ENCODE data around the gene NPL. TPM values are rescaled to one million over a fixed set of nuclear protein-coding genes. Genes with fewer than 3 reads are reported as not detected.
A peak's percentile ranks its signal among the peaks of the same experiment; 100 is the strongest.

NPL gene
- total RNA-seq, 1 experiment from 2014 or later: 10.7 TPM

DNA sequence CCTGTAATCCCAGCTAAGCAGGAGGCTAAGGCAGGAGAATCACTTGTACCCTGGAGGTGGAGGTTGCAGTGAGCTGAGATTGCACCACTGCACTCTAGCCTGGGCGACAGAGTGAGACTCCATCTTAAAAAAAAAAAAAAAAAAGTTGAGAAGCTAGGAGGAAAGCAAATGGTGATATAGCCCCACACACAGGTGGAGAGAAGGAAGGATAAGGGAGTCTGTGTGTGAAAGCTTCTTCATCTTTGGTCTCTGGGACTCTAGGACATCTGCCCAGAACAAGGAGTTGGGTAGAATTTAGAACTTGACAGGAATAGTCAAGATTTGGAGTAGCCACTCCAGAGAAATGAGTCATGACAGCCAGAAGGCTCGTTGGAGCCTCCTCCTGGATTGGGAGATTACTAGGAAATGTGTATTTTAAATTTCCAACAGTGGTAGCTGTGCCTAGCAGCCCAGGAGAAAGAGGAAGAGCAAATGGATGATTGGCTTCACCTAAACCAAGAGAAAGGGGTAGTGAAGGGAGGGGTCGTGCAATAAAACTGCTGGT lies 19.9 kb downstream of the NPL start:
- no peak for DNase-seq (ENCODE audit: extremely low read depth, low read depth)

- DNase-seq (ENCODE audit: extremely low read depth, low read depth): no peak
These were observed 22.6 kb downstream of the NPL start for GRCh38 chr1:182811975-182812722.

DNA sequence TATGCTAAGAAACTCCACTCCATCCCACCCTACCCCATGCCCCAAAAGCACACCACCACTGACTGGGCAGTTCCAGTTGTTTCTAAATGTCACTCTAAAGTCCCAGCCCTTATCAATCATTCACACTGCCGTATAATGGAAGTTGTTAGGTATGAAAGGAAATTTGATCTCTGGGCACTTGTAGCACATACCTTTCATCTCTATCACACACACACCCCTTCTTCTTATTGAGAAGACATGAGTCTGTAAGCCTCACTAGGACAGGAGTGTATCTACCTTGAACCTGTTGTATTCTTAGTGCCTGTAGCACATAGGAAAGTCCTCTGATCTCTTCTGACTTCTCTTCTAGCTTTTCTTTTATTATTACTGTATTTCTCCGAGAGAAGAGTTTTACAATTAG lies 27.3 kb downstream of the NPL start:
- DNase-seq (ENCODE audit: extremely low read depth, low read depth): no peak

GRCh38 chr1:182817802-182818201 lies 28.2 kb downstream of the NPL start:
- no peak for DNase-seq (ENCODE audit: extremely low read depth, low read depth)

GRCh38 chr1:182823220-182823619 lies 33.6 kb downstream of the NPL start:
- DNase-seq (ENCODE audit: extremely low read depth, low read depth): no peak

DNA sequence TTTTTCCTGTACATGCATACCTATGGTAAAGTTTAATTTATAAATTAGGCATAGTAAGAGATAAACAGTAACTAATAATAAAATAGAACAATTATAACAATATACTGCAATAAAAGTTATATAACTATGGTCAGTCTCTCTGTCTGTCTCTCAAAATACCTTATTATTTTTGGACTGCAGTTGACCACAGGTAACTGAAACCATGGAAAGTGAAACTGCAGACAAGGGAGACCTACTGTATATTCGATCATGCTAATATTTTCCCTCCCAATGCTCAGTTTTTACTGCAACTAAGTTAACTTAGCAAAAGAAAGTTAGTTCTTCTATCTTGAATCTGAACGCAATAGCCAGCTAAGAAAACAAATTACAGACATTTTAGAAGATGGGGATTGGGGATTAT lies 37.3 kb downstream of the NPL start:
- no peak for DNase-seq (ENCODE audit: extremely low read depth, low read depth)

DNA sequence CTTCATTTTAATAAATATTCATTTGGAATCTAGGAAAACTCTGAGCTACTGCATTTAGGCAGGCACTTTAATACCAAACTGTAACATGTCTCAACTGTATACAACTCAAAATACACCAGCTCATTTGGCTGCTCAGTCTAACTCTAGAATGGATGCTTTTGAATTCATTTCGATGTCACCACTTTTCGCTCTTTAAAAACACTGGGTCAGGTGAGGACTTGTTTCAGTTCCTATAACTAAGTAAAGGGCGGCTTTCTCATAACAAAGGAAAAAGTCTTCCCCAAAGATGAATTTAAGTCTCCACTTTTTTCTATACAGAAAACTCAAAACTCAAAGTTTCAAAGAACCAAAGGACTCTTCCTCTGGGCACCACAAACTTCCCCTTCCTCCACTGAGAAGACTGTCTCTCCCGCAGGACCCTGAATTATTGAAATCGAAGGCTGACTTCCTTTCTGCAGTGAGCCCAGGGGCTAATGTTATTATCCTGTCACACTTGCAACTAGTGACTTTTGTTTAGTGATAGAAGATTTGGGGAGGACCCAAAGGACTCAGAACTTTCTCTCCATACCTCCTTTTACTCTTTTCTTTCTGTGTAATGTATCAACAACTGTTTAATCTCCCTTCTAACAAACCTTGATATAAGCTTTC lies 39.8 kb downstream of the NPL start:
- DNase-seq (ENCODE audit: extremely low read depth, low read depth): no peak

DNA sequence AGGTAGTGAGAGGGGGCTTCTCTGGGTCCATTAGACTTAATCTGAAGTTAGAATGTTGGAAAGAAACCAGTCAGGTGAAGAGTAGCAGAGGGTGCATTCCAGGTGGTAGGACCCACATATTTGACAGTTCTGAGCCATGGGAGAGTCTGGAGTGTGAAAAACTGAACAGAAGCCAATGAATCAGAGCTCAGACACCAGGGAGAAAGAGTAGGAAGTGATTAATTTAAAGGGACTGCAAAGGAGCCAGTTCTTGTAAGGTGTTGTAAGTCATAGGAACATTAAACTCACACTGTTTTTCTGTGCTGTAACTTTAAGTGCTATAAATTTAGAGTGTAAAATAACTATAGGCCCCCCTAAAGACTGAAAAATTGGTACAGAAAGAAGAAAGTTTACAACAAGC lies 43.7 kb downstream of the NPL start:
- DNase-seq (ENCODE audit: extremely low read depth, low read depth): no peak

- DNase-seq (ENCODE audit: extremely low read depth, low read depth): no peak
These were observed 44.8 kb downstream of the NPL start for GRCh38 chr1:182834326-182834725.

DNA sequence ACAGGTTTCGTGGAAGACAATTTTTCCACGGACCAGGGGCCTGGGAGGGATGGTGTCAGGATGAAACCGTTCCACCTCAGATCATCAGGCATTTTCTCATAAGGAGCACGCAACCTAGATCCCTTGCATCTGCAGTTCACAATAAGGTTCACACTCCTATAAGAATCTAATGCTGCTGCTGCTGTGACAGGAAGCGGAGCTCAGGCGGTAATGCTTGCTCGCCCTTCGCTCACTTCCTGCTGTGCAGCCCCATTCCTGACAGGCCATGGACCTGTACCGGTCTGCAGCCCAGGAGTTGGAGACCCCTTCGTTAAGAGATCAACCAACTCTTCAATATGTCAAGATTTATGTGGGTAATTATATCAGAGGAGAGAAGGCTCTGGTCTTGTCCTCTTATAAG lies 46.2 kb downstream of the NPL start:
- no peak for DNase-seq (ENCODE audit: extremely low read depth, low read depth)

DNA sequence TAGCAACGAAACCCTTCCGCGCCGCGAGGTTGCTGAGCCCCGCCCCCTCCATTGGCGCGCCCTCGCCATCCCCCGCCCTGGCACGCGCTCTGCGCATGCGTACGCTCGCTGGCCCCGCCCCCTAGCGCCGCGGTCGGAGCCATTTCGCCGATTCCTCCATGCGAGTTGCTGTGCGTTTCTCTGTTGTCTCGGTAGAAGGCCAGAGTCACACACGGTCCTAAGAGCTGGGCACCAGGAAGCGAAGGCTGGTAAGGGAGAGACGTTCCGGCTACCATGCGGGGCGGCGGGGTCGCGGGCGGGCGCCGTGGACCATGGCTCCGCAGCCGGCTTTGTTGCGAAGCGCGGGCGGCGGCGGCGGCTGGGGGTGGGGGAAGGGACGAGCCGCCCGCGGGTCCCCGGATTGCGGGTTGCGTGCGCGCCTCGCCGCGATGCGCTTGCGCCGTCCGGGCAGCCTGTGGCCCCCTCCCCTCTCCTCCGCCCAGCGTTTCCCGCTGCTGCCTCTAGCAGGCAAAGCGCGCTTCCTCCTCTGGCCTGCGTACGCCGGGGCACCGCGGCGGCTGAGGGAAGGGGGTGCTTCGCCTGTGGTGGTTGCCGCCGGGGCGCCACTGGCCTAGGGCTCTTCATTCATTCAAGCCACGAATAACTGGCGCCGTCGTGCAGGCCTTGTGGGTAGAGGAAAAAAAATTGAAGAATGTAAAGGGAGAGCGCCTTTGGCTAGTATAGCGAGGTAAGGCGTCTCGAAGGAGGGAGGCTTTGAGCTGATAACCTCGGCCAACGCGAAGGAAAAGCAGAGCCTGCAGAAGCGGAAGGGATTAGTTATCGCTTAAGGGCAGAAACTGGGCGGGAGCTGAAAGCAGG lies 49.9 kb downstream of the NPL start, which contains the start of gene DHX9:
TSS of gene DHX9 (plus strand) at position 139 of the 858 bp plus-strand sequence. CDS start 3,220 bp downstream, outside the sequence.
- peak; percentile 92 for DNase-seq (ENCODE audit: extremely low read depth, low read depth)

DNA sequence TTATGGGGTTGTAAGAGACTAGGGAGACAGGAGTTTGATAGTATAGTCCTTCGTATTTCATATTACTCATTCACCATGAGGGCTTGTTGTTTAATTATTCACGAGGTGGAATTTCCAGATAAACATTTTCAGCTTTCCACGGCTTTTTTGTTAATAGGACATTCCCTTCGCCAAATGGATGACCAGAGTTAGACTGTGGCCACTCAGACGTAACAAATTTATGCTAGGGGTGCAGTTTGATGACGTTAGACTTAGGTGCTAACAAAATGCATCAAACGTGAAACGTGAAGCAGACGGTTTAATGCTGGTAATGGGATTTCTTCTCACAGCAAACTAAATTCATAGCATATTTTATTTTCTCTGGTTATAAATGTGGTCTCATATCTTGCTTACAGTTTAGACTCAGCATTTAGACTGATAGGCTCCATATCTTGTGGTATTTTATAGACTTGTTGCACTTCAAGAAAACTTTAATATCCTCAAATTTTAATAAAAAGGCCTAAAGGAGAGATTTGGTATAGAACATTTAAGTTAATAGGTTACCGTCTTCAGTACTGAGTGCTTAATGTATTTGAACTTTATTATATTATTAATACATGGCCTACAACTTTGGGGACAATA lies 51.9 kb downstream of the NPL start:
- DNase-seq (ENCODE audit: extremely low read depth, low read depth): peak; percentile 32

DNA sequence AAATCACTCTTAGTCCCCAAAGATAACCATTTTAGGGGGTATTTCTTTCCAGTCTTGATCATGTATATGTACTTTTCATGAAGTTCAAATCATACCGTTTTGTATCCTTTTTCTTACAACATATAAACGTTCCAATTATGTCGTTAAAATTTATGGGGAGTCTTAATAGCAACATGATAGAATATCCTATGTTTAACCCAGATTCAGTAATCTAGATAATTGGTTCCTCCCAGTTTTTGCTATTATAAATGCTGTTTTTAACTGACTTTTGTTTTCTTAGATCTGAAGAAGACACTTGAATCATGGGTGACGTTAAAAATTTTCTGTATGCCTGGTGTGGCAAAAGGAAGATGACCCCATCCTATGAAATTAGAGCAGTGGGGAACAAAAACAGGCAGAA lies 52.7 kb downstream of the NPL start:
- no peak for DNase-seq (ENCODE audit: extremely low read depth, low read depth)

DNA sequence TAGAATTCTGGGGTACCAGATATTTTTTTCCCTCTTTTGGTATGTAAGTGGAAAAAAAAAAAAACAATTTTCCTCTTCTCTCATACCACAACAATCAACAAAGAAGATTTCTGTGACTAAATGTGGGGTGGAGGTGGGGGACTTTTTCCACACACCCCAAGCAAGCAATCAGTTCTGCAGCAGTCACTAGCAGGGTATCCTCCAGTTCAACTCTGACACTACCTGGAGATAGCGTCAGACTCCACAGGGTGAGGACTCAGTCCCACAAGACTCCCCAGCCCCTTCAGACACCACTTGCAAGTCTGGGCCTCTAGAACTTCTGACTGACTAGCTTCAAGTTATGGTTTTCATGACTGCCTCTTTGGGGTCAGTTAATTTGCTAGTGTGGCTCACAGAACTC lies 55.8 kb downstream of the NPL start:
- DNase-seq (ENCODE audit: extremely low read depth, low read depth): no peak

GRCh38 chr1:182845894-182846293 lies 56.3 kb downstream of the NPL start:
- DNase-seq (ENCODE audit: extremely low read depth, low read depth): no peak

GRCh38 chr1:182847105-182847504 lies 57.5 kb downstream of the NPL start:
- no peak for DNase-seq (ENCODE audit: extremely low read depth, low read depth)

- no peak for DNase-seq (ENCODE audit: extremely low read depth, low read depth)
These were observed 59.2 kb downstream of the NPL start for GRCh38 chr1:182848736-182849135.

GRCh38 chr1:182850319-182850718 lies 60.7 kb downstream of the NPL start:
- no peak for DNase-seq (ENCODE audit: extremely low read depth, low read depth)

DNA sequence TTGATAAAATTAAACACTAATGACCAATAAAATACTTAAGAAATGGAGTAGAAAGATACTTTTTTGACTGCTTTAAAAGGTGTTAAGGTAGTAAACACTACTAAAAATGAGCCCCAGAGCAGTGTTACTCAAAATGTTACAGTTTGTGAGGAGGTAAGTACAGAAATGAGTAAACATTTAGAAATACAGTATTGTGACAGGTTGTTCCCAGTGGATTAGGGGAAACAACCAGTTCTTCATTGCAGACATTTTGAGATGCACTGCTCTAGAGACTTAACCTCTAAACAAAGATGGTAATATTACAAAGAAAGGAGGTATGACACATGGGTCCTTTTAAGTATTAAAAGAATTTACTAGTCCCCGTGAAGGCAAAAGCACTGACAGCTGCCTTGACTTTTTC lies 62.3 kb downstream of the NPL start:
- no peak for DNase-seq (ENCODE audit: extremely low read depth, low read depth)

GRCh38 chr1:182855911-182856310 lies 66.3 kb downstream of the NPL start:
- no peak for DNase-seq (ENCODE audit: extremely low read depth, low read depth)

DNA sequence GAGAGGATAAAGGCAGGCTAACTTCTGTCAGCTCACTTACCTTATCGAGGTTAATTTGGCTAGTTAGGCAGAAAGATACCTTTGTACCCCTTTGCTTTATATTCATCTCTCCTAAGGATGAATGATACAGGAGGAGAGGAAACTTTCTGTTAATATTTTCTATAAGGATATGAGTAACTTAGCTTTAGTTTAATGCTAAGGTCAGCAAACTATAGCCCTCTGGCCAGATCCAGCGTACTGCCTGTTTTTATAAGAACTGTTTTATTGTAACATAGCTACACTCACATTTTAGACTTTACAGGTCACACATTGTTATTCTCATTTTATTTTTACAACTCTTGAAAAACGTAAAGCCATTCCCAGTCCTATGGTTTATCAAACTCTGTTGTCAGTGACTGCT lies 67.6 kb downstream of the NPL start:
- DNase-seq (ENCODE audit: extremely low read depth, low read depth): no peak
